NCI-H2196 treated with DMSO at 0.1 percent for 48 hours (cell line): ENCODE results near the gene GSDME.

Experiments
- DNase-seq: peaks from one replicate; lab custom pipeline; 2025; ENCODE audit not compliant: unreplicated experiment; lab: John Stamatoyannopoulos, UW

GSDME gene

GRCh38 chr7:24773646-24774045 lies 16.4 kb upstream of the GSDME start:
- no peak for DNase-seq

- no peak for DNase-seq
Measured at GRCh38 chr7:24769851-24770250, 12.6 kb upstream of the GSDME start.

GRCh38 chr7:24769014-24769830 lies 12.0 kb upstream of the GSDME start:
- DNase-seq = no peak

GRCh38 chr7:24767878-24768569 lies 10.8 kb upstream of the GSDME start:
- DNase-seq = no peak

GRCh38 chr7:24764972-24765744 lies 7.9 kb upstream of the GSDME start:
- DNase-seq = no peak

GRCh38 chr7:24764011-24764410 lies 6.7 kb upstream of the GSDME start:
- no peak for DNase-seq

- DNase-seq = no peak
Measured at GRCh38 chr7:24763303-24763901, 6.1 kb upstream of the GSDME start.

- no peak for DNase-seq
Measured at GRCh38 chr7:24762771-24763170, 5.5 kb upstream of the GSDME start.

- DNase-seq = no peak
Measured at GRCh38 chr7:24760968-24761367, 3.7 kb upstream of the GSDME start.

GRCh38 chr7:24756545-24757352 lies 515 bp downstream of the GSDME start:
- no peak for DNase-seq

GRCh38 chr7:24755541-24756407 lies 1.5 kb downstream of the GSDME start:
- no peak for DNase-seq

GRCh38 chr7:24754906-24755506 lies 2.3 kb downstream of the GSDME start:
- DNase-seq = no peak

GRCh38 chr7:24752073-24752800 lies 5.0 kb downstream of the GSDME start:
- DNase-seq = no peak

- DNase-seq = no peak
Measured at GRCh38 chr7:24751484-24751883, 5.8 kb downstream of the GSDME start.

- DNase-seq = no peak
Measured at GRCh38 chr7:24750441-24751055, 6.7 kb downstream of the GSDME start.

- DNase-seq = no peak
Measured at GRCh38 chr7:24748521-24748920, 8.7 kb downstream of the GSDME start.

- DNase-seq = no peak
Measured at GRCh38 chr7:24745355-24745754, 11.9 kb downstream of the GSDME start.

- no peak for DNase-seq
Measured at GRCh38 chr7:24743471-24743870, 13.8 kb downstream of the GSDME start.
